Fibroblast of upper back skin (primary cell): ENCODE data around the gene CFAP100.

ENCODE experiments used
- DNase-seq: peaks from one replicate; pipeline ENCODE4 v3.0.0-alpha.2; 2013

CFAP100 gene

GRCh38 chr3:126446791-126447190 is 52.1 kb downstream of the CFAP100 start:
- DNase-seq: no peak

DNA sequence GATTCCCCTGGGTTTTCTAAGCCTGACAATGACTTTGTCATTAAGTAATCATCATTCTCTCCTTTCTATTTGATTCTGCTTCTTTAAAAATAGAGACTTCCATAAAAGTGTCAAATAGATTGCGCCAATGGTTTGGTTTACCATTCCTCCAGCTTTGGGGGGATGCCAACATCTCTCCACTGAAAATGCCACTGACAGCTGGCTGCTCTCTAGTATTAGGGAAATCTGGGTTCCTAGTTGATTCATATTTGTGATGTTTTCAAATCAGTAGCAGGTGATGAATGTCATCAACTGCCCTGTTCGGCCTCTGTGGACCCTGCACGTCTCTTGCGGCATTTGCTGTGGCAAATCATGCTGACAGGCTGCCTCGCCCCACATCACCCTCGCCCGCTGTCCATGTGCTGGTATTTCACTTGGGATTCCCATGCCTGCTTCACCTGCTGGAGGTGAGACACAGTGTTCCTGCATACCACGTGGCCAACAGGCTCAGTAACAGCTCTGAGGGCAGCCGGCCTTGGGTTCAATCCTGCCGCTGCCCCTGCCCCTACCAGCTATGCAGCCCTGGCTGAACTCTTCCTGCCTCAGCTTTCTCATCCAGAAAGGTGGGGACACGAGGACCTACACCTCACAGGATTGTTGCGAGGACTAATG is 52.9 kb downstream of the CFAP100 start:
- no peak for DNase-seq

DNA sequence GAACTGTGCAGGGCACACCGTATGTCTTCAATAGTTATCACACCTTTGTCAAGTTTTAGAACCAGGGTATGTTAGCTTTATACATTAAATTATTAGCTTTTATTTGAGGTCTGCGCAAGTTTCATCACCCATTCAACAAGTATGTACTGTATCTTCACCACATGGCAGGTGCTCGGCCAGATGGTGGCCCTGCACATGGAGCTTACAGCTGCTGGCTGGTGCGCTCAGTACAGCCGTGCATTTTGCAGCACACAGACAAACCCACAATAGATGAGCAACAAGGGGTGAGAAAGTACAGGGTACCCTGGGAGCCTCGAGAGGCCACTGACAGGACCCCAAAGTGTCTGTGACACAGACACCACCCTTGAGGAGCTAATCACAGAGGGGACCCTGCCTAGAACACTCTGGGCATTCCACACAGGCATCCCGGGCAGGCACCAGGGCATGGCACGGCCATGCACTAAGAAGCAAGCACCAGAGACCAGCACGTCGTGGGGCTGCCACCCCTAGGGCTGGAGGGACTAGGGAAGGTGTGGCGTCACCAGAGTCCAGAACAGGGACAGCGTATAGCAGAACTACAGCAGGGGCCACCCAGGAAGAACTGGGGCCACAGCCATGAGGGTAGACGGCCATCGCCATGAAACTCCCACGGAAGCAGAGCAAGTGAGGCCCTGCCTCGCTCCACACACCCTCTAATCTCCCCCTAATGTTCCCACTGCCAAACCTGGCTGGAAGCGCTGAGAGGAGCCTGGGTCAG is 53.6 kb downstream of the CFAP100 start:
- DNase-seq: no peak

DNA sequence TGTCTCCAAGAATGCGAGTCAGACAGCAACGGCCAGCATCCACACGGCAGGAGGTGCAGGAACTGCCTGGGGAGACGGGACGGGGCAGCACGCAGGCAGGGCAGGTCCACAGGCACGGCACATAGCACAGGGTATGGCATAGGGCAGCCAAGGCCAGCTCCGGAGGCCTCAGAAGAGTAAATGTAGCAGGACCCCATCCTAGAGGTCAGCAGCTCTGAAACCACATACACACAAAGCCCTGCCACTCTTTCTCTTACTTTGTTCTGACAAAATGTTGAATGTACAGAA is 54.1 kb downstream of the CFAP100 start:
- DNase-seq: no peak

GRCh38 chr3:126449621-126450051 is 54.9 kb downstream of the CFAP100 start:
- DNase-seq: no peak

GRCh38 chr3:126450219-126450618 is 55.5 kb downstream of the CFAP100 start:
- DNase-seq: no peak

GRCh38 chr3:126450744-126451143 is 56.0 kb downstream of the CFAP100 start:
- DNase-seq: no peak

DNA sequence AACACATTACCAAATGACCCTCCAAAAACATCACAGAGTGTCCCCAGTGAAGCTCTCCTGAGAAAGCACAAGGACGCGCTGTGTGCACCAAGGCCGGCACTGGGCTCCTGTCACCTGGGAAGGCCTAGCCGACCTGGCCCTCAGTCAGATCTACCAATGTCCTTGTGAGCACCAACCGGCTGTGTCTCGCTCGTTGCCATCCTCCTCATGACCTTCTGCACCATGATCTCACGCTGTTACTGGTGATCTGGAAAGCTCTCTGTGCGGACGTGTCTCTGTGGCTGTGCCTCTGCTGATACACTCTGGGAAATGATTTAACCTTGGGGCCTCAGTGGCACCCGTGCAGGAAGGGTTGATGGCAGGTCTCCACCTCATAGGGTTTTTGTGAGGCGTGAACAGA is 56.8 kb downstream of the CFAP100 start:
- no peak for DNase-seq

- DNase-seq: no peak
These were observed 57.5 kb downstream of the CFAP100 start for GRCh38 chr3:126452213-126452612.

DNA sequence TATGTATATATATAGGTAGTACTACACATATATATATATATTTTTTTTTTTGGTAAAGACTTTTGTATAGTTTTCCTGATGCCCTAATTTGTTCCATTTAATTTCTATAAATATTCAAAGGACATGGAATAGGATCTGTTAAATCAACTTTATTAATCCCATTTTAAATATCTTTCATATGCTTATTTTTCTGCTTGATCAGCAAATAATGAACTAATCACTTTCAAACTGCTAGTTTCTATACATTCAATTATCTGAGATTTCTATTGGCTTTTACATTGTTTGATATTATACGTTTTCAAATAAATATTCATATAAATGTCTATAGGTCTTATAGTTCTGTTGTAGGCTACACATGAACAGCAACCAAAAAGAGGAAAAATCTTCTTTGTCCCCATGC is 59.3 kb downstream of the CFAP100 start:
- no peak for DNase-seq

DNA sequence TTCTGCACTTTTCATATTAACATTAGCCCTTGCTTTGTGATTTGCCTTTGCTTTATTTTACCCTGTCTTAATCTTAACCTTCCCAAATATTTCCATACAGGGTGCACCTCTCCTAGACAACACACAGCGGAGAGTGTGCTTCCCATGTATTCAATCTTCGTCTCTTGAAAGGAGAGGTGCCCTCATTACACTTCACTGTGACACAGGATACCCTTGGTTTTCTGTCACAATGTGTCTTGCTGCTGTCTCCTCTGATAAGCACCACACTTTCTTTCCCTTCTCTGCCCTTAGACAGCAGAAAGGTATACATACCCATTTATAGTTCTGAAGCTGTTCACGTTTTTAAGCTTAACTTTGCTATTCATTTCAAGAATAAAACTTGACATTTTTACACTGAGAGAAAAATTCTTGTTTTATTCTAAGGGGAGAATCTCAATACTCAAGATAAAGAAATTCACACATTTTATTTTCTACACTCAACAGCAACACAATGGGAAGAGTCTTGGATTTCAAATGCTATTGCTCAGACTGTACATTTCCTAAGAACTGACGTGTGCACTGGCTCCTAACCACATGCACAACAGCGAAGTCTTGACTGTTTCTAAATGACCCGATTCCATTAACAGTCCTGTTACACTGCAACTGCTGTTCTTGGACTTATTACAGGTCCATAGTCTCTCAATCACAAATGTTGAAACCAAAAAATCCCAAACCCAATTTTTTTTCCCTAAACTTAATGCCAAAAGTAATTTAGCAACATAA is 59.9 kb downstream of the CFAP100 start:
- DNase-seq: no peak

DNA sequence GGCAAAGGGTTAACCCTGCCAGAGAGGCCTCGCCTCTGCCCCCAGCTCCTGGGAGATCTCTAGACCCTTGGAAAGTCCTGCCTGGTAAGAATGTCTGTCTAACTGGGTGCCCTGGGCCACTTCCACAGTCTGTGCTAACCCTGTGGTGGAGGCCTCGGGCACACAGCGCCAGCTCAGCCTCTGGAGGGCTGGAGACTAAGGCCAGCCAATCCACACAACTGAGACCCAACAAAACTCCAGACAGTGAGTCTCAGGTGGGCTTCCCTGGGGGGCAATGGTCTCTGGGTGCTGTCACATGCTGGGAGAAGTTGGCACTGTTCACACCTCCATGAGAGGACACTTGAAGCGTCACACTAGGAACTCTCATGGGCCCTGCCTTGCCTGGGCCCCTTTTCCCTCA is 61.5 kb downstream of the CFAP100 start:
- no peak for DNase-seq

DNA sequence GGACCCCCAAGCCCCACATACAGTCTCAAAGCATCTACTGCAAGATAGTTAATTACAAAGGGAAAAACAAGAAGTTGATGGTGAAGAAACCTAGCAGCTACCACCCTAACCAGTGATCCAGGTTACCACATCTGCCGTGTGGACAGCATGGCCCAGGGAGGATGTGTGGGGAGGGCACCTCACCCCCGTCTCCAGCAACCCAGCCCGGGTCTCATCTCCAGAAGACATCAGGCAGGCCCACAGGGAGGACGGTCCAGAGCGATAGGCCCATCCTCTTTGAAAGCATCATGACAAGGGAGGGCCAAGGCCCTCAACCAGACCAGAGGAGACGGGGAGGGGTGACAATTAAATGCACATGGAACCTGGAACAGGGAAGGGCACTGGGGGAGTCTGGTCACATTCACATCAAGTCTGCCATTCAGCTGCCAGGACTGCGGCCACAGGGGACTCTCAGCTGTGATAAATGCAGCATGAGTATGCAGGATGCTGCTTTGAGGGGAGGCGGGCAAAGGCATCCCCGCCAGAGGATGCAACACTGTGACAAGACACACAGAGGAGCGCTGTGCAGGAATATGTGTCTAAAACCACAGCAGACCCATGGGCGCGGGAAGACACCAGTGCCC is 62.2 kb downstream of the CFAP100 start:
- DNase-seq: no peak

DNA sequence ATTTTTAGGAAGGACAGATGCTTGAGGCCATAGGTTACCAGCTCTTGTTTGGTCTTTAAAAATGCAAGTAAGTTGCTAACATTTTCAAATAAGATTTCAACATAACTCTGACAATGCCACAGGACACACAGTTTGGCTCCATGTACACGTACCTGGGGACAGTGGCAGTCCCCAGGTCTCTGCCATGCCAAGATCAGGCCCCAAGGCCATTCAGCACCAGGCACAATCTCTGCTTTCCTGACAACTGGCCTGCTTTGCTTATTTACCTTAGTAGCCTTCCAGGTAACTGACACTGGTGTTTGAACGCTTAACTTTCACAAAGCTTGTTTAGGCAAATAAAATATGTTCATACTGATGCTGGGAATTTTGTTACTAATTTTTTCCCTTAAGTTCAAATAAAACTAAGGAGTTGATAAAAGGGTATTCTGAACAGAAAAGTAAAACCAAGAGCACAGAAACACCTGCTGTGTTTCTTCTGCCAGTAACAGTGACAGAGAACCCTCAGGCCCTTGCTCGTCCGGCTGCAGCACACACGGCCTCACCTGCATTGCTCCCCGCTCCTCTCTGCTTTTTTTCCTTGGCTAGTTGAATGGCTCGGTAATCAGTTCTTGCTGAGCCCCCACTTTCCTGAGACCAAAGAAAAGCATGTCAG is 64.5 kb downstream of the CFAP100 start:
- no peak for DNase-seq

- no peak for DNase-seq
These were observed 65.0 kb downstream of the CFAP100 start for GRCh38 chr3:126459763-126460127.

DNA sequence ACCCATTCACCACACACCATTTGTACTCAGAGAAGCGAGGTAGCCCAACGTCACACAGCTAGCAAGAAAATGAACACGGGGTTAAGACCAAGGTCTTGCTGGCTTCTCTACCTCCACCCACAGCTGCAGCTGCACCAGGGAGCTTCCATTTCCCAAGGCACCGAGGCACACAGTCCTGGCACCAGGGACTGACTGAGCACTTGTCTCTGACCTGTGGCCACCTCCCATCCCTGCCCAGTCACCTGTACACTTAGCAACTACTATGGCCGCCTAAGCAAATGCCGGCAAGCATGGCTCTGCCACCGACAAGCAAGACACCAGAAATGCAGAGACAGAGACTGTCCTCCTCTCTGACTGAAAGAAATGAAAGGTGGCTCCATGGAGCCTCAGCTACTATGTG is 65.7 kb downstream of the CFAP100 start:
- DNase-seq: no peak

GRCh38 chr3:126461450-126462070 is 66.9 kb downstream of the CFAP100 start:
- DNase-seq: no peak

- DNase-seq: no peak
These were observed 68.8 kb downstream of the CFAP100 start for GRCh38 chr3:126463521-126463920.

DNA sequence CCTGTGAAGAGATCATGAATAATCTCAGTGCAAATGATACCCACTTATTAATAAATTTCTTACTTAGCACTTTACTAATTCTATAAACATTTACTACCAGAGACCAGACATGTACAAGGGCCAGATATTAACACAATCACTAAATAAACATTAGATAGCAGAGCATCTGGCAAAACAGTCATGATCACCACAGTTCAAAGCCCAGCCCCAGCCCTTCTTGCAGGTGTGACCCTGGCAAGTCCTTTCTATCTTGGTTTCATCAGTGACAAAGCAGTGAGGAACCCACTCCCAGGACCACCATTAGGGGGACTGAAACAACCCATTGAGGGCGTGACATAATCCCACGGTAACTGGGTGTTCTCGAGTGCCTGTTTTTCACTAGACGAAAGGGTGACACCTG is 69.4 kb downstream of the CFAP100 start:
- DNase-seq: no peak

- DNase-seq: no peak
These were observed 69.8 kb downstream of the CFAP100 start for GRCh38 chr3:126464494-126464893.

GRCh38 chr3:126464997-126465396 is 70.3 kb downstream of the CFAP100 start:
- no peak for DNase-seq

GRCh38 chr3:126465928-126466544 is 71.3 kb downstream of the CFAP100 start:
- no peak for DNase-seq
